Head of caudate nucleus (tissue), 42 donors: ENCODE results near the gene WBP2.
"Not testable (repeated sequence)": the region's sequence is repeated elsewhere in the genome, so short reads cannot be mapped to it uniquely, and the experiment has no call there.

ENCODE experiments used
- DNase-seq, 42 donors: peaks; one replicate each; pipeline versions ENCODE4 v3.0.0 to v3.0.0-alpha.2; 2020 to 2021; ENCODE audit warnings: mixed read lengths in 7 of 42
- intact Hi-C: fragments of 100-400 bp; cut with DNase I; formaldehyde crosslinking; loops from one replicate; pipeline ENCODE4 v1.15.0; 2022

The WBP2 gene

DNA sequence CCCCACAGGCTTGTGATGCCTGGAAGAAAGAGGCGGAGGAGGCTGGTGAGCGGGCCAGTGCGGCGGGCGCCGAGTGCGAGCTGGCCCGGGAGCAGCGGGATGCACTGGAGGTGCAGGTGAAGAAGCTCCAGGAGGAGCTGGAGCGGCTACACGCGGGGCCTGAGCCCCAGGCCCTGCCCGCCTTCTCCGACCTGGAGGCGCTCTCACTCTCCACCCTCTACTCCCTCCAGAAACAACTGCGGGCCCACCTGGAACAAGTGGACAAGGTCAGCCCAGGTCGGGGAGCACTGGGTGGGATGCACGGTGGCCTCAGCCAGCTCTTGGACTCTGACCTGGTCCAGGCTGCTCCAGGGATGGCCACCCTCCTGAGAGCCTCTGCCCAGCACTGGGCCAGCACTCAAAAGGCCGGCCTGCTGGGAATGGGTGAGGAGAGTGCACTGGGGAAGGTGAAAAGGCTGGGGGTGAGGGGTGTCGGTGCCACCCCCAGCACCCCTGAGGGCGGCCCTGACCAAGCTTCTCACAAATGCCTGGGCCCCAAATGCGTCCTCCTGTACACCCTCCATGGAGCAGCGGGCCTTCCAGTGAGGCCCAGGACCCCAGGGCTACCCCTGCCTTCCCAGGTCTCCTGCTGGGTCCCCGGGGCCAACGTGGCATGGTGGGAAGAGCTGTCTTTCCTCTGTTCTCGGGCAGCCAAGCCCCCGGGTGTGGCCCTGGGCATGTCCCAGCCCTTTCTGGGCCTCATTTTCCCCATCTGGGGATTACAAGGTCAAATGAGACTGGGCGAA lies 31.7 kb downstream of the WBP2 start:
- no peak for DNase-seq
- intact Hi-C loops, result no loop called here

DNA sequence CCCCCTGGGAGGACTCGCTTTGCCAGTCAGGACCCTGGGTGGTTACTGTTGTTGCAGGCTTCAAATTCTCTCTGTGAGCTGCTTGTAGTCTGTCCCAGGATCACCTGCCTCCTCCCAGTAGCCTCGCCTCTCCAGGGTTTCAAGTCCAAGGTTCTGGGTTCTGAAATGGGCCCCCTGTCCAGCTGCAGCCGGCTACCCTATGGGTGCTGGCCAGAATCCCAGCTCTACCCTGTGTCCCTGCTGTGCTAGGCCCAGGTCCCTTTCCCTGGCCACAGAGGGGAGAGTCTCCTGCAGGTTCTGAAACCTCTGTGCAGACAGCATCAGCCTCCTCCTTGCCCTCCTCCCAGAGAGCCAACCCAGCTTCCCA lies 32.4 kb downstream of the WBP2 start:
- intact Hi-C loops, result no loop called here
- no peak for DNase-seq

DNA sequence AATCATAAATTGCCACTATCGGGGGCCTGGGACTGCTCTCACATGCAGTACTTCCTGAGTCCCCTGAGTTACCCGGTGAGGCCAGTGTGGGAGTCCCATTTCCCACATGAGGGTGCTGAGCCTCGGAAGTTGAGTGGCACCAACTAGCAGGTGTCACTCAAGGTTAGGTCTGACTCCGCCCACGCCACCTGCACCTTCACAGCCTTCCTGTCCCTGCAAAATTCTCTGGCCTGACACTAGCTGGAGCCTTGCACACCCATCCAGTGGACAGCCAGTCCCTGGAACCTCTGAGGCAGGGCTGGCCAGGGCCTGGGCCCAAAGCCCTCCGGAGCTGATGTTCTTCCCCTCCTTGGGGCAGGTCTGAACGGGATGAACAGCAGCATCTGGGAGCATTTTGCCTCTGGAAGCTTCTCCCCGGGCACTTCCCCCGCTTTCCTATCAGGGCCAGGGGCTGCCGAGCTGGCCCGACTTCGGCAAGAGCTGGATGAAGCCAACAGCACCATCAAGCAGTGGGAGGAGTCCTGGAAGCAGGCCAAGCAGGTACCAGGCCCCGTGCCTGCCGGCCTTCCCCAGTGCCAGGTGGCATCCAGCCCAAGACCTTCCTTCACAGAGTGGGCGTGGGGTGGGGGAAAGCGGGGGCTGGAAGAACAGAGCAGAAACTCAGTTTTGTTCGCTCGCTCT lies 32.9 kb downstream of the WBP2 start:
- no peak for DNase-seq
- intact Hi-C loops, result no loop called here

DNA sequence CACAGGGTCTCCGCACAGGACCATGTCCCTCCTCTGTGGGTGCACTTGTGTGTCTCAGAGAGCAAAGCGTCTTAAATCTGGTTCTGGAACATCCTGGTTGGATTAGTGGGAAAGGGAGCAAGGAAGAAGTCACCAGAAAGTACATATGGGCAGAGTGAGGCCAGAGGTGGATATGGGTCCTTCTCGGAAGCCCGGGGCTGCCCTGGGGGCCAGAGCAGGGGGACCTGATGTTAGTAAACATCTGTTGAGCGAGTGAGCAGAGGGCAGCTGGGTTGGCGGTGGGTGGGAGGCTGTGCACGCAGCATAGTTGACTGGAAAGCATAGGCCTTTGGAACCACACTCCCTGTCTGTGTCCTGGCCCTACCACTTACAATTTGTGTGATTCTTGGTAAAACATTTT lies 33.6 kb downstream of the WBP2 start:
- DNase-seq, result no peak
- intact Hi-C loops, result no loop called here

DNA sequence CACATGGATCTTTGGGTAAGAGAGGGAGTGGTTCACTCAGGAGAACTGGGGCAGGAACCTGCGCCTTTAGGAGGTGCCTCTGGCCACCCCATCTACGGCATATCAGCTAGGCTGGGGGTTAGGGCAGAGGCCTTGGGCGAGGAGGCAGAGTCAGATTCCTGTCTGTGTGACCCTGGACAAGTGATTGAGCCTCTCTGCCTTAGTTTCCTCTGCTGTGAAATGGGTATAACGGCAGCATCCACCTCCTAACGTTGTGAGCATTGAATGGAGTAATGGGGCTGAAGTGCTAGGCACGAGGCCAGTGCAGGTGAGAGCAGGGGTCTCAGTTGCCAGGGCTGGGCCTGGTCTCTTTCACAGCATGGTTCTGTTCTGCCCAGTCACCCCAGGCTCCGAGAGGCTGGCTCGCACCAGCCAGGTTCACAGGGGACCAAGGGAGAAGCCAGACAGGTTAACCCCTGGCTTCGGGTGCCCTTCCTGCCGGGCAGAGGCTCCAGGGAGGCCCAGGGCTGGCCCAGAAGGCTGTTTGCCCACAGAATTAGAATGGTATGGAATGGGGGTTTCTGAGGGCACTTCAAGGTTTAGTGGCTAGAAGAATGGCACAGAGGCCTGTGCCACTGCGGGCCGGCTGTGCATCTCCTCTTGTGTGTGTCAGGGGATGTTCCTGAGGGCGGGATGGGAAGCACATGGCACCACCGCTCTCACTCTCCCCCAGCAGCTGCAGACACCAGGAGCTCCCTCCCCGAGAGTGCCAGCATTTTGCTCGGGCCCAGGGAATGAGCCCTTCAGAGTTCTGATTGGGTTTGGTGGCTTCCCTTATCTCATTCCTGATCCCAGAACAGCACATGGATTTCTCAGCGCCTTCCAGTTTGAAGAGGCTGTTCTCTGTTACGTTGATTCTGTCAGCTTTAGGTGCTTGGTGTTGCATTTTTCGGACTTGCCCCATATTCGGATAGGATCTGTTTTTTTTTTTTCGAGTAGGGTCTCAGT lies 34.7 kb downstream of the WBP2 start:
- DNase-seq, result no peak
- intact Hi-C loops, result no loop called here

DNA sequence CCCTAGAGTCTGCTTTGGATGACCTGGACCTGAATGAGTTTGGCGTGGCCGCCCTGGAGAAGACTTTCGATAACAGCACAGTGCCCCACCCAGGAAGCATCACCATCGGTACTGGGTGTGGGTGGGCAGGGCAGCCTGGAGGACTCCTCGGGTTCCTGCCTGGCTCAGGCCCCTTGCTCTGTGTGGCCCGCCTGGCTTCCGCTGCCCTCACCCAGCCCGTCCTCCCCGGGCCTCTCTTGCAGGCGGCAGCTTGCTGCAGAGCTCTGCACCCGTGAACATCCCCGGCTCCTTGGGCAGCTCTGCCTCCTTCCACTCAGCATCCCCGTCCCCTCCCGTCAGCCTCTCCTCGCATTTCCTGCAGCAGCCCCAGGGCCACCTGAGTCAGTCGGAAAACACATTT lies 35.5 kb downstream of the WBP2 start:
- intact Hi-C loops, result no loop called here
- no peak for DNase-seq

DNA sequence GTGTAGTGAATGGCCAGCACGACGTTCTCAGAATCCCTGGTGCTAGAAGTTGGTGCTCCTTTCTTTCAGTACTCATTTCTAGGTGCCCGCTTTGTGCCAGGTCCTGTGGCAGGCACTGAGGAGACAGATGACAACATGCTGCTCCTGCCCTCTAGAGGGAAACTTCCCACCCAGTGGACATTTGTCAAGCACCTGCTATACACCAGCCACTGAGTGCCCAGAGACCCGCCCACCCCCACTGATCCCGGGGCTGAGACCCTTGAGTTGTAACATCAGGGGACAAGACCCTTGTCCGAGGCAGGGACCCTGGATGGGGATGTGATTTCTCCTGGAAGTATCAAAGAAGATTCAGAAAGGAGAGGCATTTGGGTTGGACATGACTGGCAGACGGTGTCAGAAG lies 36.0 kb downstream of the WBP2 start:
- intact Hi-C loops, result no loop called here
- no peak for DNase-seq

DNA sequence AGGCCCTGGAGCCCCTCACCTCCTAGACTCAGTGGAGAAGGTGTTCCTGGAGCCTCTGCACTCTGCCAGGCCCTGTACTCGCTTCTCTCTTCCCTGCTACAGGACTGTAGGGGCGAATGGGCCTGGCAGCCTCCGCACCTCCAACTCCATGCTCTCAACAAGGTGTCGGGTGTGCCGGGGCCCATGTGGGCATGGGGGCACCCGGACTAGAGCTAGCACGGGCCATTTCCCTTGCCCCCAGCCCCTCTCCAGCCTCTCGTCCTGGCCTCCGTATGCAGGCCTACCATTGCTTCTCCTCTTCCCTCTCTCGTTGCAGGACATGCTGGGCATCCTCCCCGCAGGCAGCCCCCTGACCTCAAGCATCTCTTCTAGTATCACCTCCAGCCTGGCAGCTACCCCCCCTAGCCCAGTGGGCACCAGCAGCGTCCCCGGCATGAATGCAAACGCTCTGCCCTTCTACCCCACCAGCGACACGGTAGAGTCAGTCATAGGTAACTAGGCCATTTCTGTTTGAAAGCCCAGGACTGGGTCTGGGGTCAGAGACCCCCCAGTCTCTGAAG lies 36.7 kb downstream of the WBP2 start:
- intact Hi-C loops, result no loop called here
- DNase-seq, result no peak

DNA sequence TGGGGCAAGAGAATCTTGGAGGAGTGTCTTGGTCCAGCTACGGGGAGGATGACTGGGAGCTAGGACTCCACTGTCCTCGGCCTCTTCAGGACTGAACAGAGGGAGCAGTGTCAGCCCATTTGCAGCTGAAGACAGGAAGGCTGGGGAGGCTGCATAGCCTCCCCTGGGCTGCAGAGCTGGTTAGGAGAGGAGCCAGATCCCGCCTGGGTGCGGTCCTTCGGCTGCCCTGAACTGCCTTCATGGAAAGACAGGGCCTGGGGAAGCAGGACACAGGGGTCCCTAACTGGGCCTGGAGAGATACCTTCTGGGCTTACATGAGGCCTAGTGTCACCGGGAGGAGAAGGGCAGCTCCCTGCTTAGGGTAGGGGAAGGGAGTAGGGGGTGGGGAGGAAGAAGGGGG lies 37.6 kb downstream of the WBP2 start:
- intact Hi-C loops, result no loop called here

DNA sequence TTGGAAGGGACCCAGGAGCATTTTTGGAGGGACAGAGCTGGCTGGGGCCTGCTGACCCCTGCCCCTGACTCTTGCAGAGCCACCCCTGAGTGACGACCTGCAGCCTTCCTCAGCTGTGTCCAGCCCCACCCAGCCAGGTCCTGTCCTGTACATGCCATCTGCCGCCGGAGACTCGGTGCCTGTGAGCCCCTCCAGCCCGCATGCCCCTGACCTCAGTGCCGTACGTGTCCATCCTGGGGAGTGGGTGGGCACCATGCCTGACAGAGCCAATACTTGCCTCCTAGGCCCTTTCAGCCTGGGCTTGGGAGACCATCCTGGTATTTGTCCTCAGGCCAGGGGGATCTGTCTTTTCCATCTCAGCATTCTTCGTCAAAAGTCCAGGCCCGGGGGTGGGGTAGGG lies 38.4 kb downstream of the WBP2 start:
- intact Hi-C loops, result no loop called here
- no peak for DNase-seq

More for the DNA sequence above, 37.6 kb downstream of the WBP2 start:
- DNase-seq, result no peak

DNA sequence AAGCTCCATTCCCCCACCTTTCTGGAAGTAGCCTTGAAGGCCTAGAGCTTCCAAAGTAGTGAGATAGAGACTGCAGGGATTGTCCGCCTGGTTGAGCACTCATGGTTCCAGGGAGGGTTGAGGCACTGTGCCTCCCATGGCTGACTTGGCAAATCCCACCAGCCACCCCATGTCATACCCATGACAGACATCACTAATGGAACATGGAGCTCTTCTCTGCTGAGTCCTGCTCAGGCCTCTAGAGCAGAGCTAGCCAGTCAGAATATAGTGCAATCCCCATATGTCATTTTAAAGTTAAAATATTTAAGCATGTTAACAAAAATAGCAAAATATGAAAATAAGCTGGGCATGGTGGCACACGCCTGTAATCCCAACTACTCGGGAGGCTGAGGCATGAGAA lies 39.7 kb downstream of the WBP2 start:
- intact Hi-C loops, result no loop called here

DNA sequence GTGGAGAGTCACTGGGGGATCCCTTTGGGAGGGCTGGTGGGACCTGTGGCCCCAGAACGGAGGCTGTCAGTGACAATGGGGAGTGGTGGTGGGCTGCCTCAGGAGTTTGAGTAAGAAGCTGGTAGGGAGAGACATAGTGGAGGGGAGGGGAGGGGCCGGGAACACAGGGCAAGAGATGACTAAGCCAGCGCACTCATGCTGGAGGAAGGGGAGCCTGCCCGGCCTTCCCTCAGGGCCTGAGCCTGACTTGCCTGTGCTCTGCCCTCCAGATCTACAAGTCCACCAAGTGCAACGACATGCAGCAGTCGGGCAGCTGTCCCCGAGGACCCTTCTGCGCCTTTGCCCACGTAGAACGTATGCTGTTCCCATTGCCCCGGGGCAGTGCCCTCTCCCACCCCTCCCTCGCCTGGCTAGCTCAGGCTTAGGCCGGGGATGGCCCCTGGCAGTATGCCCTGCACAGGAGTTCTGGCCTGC lies 40.2 kb downstream of the WBP2 start:
- no peak for DNase-seq
- intact Hi-C loops, result no loop called here

More for the DNA sequence above, 39.7 kb downstream of the WBP2 start:
- DNase-seq, result no peak

DNA sequence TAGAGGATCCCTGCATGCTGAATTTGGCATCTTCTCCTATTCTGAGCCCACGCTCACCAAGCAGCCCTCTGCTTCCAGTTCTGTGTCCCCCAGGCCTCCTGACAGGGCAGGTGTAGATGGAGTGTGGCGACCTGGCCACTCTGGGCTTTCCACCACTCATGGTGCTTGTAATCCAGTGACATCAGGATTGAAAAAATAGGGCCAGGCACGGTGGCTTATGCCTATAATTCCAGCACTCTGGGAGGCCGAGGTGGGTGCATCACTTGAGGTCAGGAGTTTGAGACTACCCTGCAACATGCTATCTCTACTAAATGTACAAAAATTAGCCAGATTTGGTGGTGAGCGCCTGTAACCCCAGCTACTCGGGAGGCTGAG lies 41.1 kb downstream of the WBP2 start:
- intact Hi-C loops, result no loop called here
- no peak for DNase-seq

DNA sequence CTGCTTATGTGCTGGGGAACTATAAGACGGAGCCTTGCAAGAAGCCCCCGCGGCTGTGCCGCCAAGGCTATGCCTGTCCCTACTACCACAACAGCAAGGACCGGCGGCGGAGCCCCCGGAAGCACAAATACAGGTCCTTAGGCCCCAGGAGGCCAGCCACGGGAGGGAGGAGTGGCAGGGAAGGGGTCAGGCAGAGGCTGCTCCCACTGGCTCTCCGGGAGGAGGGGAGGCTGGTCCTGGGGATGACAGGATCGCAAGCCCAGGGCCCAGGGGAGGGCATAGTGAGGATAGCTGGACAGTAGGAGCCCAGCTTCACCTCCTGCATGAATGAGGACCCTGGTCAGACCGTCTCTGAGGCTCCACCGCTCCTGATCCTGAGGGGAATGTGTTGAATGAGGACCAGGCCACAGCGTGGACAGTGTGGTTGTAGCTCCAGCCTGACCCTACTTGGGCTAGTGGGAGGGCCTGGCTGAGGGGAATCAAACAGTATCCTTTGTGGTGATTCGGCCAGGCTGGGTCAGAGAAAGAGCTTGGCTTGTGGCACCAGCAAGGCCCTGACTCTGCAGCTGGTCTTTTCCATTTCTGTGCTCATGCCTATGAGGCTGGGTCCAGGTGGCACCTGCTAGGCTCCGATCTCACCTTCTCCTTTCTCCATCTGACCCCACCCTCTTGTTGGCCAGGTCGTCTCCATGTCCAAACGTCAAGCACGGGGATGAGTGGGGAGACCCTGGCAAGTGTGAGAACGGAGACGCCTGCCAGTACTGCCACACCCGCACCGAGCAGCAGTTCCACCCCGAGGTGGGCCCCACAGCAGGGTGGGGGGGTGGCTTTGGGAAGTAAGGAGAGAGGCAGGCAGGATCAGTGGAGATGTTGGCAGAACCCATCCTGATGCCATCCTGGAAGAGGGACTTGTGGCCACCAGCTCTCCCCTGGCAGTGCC lies 41.8 kb downstream of the WBP2 start:
- intact Hi-C loops, result no loop called here
- no peak for DNase-seq

DNA sequence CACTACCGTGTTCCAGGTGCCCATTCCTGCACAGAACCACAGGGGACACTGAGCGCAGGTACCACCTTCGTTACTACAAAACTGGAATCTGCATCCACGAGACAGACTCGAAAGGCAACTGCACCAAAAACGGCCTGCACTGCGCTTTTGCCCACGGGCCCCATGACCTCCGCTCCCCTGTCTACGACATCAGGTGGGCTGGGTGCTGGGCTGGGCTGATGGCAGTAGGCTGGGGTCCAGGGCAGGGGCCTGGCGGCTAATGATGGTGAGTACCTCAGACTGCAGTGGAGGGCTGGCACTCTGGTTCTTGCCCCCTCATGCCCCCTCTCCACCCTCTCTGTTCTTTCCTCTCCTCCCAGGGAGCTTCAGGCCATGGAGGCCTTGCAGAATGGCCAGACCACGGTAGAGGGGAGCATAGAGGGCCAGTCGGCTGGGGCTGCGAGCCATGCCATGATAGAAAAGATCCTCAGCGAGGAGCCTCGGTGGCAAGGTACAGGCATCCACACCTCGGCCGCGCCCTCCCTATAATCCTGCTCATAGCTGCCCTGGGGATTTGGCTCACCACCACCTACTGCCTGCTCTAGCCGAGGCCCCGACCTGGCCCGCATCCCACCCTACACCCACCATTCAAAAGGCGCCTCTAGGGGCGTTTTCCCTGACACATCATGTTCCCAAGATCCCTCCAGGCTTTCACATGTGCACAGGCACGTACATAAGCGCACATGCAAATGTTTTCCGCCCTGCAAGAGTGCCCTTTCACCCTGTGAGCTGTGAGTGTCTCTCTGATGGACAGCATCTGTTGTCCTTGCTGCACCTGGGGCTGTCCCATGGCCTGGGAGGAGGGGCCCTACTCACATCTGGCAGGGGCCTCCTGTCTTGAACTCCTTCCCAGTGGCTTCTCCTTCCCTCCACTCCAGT lies 42.8 kb downstream of the WBP2 start:
- no peak for DNase-seq
- intact Hi-C loops, result no loop called here

DNA sequence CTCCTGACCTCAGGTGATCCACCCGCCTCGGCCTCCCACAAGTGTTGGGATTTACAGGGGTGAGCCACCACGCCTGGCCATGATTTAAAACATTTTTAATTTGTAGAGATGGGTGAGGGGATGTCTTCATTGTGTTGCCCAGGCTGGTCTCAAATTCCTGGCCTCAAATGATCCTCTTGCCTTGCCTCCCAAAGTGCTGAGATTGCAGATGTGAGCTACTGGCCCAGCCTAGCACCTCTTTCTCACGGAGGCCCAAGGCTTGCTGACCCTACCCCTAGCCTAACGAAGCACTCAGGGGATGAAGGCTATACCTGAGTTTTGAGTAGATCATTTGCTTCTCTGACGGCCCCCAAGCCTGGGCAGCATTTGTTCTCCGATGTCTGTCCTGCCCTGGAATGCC lies 44.0 kb downstream of the WBP2 start:
- intact Hi-C loops, result no loop called here
- no peak for DNase-seq

DNA sequence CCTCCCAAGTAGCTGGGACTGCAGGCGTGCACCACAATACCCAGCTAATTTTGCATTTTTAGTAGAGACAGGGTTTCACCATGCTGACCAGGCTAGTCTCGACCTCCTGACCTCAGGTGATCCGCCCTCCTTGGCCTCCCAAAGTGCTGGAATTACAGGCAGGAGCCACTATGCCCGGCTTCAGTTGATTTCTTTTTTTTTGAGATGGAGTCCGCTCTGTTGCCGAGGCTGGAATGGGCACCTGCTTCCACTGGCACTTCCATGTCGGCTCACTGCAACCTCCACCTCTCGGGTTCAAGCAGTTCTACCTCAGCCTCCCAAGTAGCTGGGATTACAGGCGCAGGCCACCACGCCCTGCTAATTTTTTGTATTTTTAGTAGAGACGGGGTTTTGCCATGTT lies 44.4 kb downstream of the WBP2 start:
- DNase-seq, intact Hi-C loops: not testable (repeated sequence)
